Esophagus squamous epithelium (tissue), 4 donors: ENCODE data around the gene NOL6.

Experiments used
- CTCF ChIP-seq, 6 experiments: fragments of 450-650 bp in 4 of 6; fragments of 200-600 bp in 2 of 6; sonication (generic) in 2 of 6; IDR thresholded peaks; one replicate each; pipeline ENCODE4 v1.5.1; 2016 to 2019; ENCODE audit warnings: antibody characterized with exemption in 6 of 6, mild to moderate bottlenecking in 4 of 6, moderate library complexity in 4 of 6
- POLR2A ChIP-seq, 4 donors: fragments of 450-650 bp; IDR thresholded peaks; one replicate each; pipeline ENCODE4 v1.6.1; 2017; ENCODE audit warnings: antibody characterized with exemption in 4 of 4, mild to moderate bottlenecking in 4 of 4, moderate library complexity in 3 of 4

DNA sequence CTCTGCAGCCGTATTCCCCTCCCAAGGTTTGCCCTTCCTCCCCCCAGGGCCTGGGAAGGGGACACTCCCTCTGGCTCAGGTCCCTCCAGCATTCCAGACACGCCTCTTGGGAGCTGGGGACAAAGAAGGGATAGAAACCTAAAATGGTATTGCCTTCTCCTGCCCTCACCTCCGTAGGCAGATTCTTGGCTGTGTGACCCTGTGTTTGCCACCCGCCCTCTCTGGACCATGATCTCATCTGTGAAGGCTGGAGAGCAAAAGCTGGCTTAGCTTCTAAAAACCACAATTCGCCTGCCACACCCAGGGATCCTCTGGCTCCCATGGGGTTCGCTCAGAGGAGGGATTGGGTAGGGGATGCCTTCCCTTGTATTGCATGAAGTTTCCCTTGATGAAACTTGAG, 34.0 kb downstream of the NOL6 start:
- TF ChIP-seq CTCF (IDR thresholded peaks at IDR 0.05) = no peak
- TF ChIP-seq POLR2A (IDR thresholded peaks at IDR 0.05) = peak in 1 of 4 donors; percentile 9
